ENCODE measurements around the gene GPRC5D.

GPRC5D gene

DNA sequence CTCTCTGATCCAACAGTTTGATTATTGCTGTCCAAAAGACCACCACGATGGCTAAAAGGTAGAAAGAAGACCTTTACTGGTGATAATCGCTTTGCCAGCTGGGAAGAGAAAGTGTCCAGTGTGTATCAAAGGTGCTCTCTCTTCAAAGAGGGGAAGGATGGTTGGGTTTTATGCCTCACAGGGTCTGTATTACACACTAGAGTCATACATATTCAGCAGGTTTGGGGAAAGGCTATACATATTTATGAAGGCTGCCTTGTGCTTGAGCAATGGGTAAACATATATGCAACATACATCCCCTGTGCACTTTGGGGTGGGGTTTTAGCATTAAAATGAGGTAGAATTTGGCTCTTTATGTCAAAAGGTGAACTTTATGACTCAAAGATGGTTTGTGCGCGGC is 18.2 kb downstream of the GPRC5D start:
- DNase-seq, result no peak

GRCh38 chr12:12930633-12931219 is 21.2 kb downstream of the GPRC5D start:
- no peak for DNase-seq

- no peak for DNase-seq
These were observed 22.3 kb downstream of the GPRC5D start for GRCh38 chr12:12929696-12930095.

DNA sequence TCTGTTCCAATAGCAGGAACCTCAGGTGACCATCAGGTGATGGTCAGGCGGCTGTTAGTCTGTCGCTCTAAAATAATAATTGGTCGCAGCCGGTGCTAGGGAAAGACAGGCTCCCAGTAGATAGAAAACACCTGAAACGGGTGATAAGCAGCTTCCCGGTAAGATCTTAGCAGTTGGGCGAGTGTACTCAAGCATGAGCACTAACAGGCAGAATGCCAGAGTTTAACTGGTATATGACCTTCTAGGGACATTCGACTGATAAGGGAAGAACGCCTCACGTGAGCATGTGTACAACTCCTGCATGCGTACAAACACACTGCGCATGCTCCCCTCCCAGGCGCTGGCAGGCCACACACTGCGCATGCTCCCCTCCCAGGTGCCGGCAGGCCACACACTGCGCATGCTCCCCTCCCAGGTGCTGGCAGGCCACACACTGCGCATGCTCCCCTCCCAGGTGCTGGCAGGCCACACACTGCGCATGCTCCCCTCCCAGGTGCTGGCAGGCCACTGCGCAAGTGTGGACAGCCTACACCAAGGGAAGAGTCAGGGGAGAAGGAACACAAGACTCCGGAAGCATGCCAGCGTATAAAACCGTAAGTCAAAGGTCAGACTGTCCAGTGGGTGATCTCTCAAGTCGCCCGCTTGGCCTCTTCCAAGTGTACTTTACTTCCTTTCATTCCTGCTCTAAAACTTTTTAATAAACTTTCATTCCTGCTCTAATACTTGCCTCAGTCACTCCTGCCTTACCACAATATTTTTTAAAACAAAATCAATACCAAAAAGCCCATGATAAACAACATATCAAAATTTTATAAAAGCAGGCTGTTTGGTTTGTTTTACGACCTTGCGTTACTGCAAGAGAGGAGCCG is 24.5 kb downstream of the GPRC5D start:
- peak; percentile 38 for DNase-seq

DNA sequence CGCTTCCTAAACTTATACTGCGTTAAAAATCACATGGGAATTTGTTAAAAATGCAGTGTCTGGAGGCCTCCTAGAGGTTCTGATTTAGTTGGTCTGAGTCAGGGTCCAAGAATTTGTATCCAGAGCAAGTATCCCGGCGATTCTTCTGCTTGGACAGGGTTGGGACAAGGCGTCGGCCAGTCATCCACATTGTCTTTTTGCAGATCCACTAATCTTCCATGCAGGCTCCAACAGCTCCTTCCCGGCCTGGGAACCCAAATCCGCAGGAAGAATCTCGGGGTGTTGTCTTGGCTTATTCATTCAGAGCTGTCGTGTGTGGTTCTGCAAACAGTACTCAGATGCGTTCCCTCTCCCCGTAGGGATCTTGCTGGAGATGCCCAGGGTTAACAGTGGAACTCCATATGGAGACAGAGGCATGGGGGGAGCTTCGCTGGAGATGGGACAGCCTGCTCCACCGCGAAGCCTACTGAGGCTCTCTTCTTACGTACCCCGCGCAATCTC is 25.3 kb downstream of the GPRC5D start:
- no peak for DNase-seq

DNA sequence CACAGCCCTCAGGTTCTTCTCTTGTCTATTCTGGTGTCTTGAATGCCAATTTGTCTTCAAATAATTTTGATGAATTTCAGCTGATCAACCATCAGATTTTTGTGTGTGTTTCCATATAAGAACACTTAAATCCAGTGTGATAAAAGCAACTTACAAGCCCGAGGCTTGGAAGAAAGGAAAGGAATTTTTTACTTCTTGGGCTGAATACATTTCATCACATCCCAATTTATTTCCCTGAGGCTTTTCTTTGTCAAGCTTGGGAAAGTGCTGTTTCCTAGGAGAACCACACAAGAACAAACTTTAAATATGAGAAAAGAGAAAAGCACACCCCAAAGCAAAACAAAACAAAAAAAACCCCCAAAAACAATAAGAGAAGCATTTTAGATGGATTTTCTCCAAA is 26.6 kb downstream of the GPRC5D start:
- no peak for DNase-seq

- no peak for DNase-seq
These were observed 27.8 kb downstream of the GPRC5D start for GRCh38 chr12:12924169-12924568.

- DNase-seq, result no peak
These were observed 29.0 kb downstream of the GPRC5D start for GRCh38 chr12:12922978-12923377.

GRCh38 chr12:12922191-12922616 is 29.8 kb downstream of the GPRC5D start:
- DNase-seq, result no peak

- no peak for DNase-seq
These were observed 32.1 kb downstream of the GPRC5D start for GRCh38 chr12:12919666-12920435.

DNA sequence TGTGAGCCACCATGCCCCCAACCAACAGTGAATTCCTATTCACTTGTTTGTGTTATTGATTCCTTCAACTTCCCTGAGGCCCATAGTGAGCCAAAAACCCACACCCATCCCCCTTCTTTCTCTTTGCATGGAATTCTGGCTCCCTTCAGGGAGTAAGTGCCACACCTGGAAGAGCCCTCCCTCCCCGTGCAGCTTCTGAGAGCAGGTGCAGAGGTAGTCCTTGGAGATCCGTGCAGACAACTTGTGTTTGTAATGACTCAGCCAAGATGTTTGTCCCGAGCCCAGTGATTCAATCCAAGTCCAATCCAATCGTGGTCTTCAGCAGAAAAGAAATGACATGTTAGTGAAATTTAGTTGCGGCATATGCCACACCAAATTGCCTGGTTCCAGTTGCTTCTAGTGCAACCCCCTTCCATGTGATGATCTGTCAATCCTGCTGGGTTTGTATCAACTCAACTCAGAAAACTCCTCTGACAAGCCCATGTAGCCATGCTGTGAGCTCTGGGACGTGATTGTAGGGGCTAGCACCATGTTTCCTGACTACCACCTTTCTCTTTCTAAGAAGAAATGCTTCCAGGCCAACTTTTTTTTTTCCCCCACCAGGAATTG is 33.1 kb downstream of the GPRC5D start:
- DNase-seq, result no peak

DNA sequence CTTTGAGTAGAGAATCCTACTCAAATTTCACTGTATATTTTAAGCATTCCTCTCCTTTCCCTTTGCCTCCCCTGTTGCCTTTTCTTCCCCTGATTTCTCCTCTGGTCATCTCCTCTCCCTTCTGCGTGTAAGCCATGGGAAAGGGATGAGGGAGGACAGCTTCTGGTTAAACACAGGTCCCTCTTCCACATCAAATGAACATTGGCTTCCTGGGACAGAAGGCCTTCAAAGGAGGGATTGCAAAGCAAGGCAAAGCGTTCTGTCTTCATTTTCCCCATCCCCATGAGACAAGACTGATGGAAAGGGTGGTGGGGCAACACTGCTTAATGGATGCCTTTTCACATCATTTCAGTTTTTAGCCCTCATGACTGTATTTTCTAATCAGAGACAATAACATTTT is 34.5 kb downstream of the GPRC5D start:
- no peak for DNase-seq

- peak; percentile 78 for DNase-seq
These were observed 35.6 kb downstream of the GPRC5D start for GRCh38 chr12:12916135-12916944.

- DNase-seq, result no peak
These were observed 36.3 kb downstream of the GPRC5D start for GRCh38 chr12:12915656-12916055.

DNA sequence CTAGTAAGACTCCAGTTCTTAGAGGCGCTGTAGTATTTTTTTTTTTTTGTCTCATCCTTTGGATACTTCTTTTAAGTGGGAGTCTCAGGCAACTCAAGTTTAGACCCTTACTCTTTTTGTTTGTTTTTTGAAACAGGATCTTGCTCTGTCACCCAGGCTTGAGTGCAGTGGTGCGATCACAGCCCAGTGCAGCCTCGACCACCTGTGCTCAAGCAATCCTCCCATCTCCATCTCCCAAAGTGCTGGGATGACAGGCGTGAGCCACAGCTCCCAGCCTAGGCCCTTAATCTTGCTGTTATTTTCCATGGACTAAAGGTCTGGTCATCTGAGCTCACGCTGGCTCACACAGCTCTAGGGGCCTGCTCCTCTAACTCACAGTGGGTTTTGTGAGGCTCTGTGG is 39.3 kb downstream of the GPRC5D start:
- DNase-seq, result no peak

DNA sequence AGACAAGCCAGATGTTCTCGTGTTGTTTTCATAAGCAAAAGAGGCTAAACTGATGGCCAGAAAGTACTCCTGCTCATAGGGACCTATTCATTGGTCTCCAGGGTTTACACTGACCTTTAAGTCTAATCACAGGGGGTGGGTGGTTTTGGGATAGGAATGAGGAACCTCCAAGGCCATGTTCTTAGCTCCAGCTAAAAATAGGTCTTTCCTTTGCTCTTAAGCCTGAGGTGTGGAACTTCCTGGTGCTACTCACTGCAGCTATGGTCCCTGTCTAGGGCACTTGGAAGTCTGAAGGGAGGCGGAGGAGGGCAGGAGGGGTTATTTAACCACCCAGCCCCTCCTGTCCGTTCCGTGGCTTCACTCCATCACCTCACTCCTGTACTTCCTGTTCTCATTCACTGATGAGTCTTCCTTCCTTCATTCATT is 42.0 kb downstream of the GPRC5D start:
- DNase-seq, result no peak

DNA sequence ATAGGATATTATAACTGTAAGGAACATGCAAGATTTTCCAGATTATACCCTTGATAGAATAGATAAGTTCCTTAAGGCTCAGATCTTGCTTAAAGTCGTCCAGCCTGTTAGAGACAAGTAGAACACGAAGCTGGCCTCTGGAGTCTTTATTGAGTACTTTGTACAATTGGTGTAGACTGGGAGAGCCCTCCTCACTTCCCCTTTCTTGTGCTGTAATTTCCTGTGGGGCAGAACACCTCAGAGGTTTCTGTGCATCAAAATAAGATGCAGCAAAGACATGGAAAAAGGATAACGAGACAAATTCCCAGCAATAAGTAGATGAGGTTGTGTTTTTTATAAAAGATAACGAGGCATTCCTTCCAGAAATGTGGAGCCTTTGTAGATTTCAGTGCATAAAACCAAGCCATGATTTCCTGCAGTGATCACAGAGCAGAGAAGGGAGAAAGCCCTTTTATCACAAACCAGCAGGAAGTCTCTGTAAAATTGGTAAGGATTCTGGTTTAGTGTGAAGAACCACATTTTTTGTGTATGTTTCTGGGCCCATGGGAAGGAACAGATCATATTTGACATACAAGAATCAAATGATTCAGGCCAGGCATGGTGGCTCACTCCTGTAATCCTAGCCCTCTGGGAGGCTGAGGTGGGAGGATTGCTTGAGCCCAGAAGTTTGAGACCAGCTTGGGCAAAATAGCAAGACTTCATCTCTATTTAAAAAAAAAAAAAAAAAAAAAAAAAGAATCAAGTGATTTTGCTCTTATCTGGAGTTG is 42.6 kb downstream of the GPRC5D start:
- DNase-seq, result no peak

DNA sequence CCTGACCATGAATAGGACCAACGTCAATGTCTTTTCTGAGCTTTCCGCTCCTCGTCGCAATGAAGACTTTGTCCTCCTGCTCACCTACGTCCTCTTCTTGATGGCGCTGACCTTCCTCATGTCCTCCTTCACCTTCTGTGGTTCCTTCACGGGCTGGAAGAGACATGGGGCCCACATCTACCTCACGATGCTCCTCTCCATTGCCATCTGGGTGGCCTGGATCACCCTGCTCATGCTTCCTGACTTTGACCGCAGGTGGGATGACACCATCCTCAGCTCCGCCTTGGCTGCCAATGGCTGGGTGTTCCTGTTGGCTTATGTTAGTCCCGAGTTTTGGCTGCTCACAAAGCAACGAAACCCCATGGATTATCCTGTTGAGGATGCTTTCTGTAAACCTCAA is 43.3 kb downstream of the GPRC5D start:
- DNase-seq, result no peak

DNA sequence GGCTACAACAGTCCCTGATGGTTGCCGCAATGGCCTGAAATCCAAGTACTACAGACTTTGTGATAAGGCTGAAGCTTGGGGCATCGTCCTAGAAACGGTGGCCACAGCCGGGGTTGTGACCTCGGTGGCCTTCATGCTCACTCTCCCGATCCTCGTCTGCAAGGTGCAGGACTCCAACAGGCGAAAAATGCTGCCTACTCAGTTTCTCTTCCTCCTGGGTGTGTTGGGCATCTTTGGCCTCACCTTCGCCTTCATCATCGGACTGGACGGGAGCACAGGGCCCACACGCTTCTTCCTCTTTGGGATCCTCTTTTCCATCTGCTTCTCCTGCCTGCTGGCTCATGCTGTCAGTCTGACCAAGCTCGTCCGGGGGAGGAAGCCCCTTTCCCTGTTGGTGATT is 43.7 kb downstream of the GPRC5D start:
- no peak for DNase-seq

DNA sequence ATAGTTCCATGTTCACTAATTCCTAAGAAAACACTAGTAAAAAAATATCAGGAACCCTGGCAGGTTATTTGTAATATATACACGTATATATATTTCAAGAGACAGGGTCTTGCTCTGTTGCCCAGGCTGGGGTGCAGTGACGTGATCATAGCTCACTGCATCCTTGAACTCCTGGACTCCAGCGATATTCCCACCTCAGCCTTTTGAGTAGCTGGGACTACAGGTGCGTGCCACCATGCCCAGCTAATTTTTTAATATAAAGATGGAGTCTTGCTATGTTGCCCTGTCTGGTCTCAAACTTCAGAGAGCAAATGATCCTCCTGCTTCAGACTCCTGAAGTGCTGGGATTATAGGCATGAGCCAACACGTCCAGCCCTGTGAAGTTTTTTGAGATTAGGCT is 44.4 kb downstream of the GPRC5D start:
- DNase-seq, result no peak
